Transverse colon (tissue), 4 donors: ENCODE results near the gene LGI1. TPM values are rescaled to one million over a fixed set of nuclear protein-coding genes. Genes with fewer than 3 reads are reported as not detected.
A peak's percentile ranks its signal among the peaks of the same experiment; 100 is the strongest.

Experiments used
- DNase-seq: peaks from one replicate; pipeline ENCODE4 v3.0.0-alpha.2; 2019
- H3K27ac ChIP-seq, 4 donors: fragments of 200-600 bp; sonication (generic); 2 replicates each; pipeline ENCODE4 v1.5.1; 2016 to 2018; ENCODE audit warnings: inconsistent platforms in 4 of 4
- H3K27me3 ChIP-seq: fragments of 200-600 bp; sonication (generic); 2 replicates; pipeline ENCODE4 v1.5.1; 2017; ENCODE audit warnings: inconsistent platforms
- H3K36me3 ChIP-seq, 4 donors: fragments of 200-600 bp; sonication (generic); 2 replicates each; pipeline ENCODE4 v1.5.1; 2017 to 2019; ENCODE audit warnings: inconsistent platforms in 4 of 4
- H3K4me1 ChIP-seq, 4 donors: fragments of 200-600 bp; sonication (generic); 2 replicates each; pipeline ENCODE4 v1.5.1; 2017 to 2020; ENCODE audit warnings: inconsistent platforms in 4 of 4
- H3K4me3 ChIP-seq, 4 donors: fragments of 200-600 bp; sonication (generic); 1 replicate in 1 of 4; 2 replicates in 3 of 4; pipeline versions ENCODE4 v1.5.1 to v1.6.1; 2017 to 2019; ENCODE audit warnings: inconsistent platforms in 4 of 4
- H3K9me3 ChIP-seq, 2 donors: fragments of 200-600 bp; sonication (generic); 2 replicates each; pipeline ENCODE4 v1.5.1; 2017 to 2019; ENCODE audit warnings: inconsistent platforms in 2 of 2
- CTCF ChIP-seq, 5 experiments: fragments of 200-600 bp in 3 of 5; fragments of 450-650 bp in 2 of 5; sonication (generic) in 3 of 5; IDR thresholded peaks; 1 replicate in 2 of 5; 2 replicates in 3 of 5; pipeline ENCODE4 v1.5.1; 2016 to 2017; ENCODE audit warnings: antibody characterized with exemption in 5 of 5, inconsistent platforms in 3 of 5, mild to moderate bottlenecking in 2 of 5, moderate library complexity in 1 of 5
- EP300 ChIP-seq: sonication (generic); formaldehyde crosslinking; IDR thresholded peaks from one replicate; pipeline ENCODE4 v1.6.1; 2017; ENCODE audit warnings: antibody characterized with exemption, low read depth
- POLR2A ChIP-seq: fragments of 450-650 bp; IDR thresholded peaks from one replicate; pipeline ENCODE4 v1.6.1; 2016; ENCODE audit warnings: antibody characterized with exemption, mild to moderate bottlenecking, moderate library complexity
- POLR2AphosphoS5 ChIP-seq, 3 donors: sonication (generic); formaldehyde crosslinking; IDR thresholded peaks; one replicate each; pipeline ENCODE4 v1.6.1; 2016; ENCODE audit warnings: antibody characterized with exemption in 3 of 3
- WGBS, 2 donors: methylation state at CpG; one replicate each; pipeline ENCODE4 v1.1.5; 2018; ENCODE audit warnings: low coverage in 1 of 2; 5-methylcytosine and 5-hydroxymethylcytosine counted together
- in situ Hi-C, 4 donors: fragments of 200-750 bp; cut with MboI; loops; one replicate each; pipeline versions ENCODE4 v1.15.0 to v1.15.1; 2017; ENCODE audit warnings: low sequenced_read_pairs in 3 of 4, low pct_ligation_motif_present in 1 of 4, low pct_unique_long_range_greater_than_20kb in 1 of 4
- intact Hi-C: fragments of 100-400 bp; cut with DNase I; formaldehyde crosslinking; loops from one replicate; pipeline ENCODE4 v1.15.1; 2023; ENCODE audit warnings: low total_unique reads
- total RNA-seq, 4 donors: library from RNA; depleted of rRNA; stranded (reverse); fragments of >200 nt; gene quantifications; one replicate each; pipeline ENCODE4 v1.1.0, GENCODE V29; 2016

LGI1 gene
- total RNA-seq, 4 donors from 2014 or later: 1.1 to 2.4 TPM; not detected in 2

GRCh38 chr10:93751832-93752231, 5.9 kb upstream of the LGI1 start:
- peak; percentile 17 for DNase-seq
- H3K4me3 ChIP-seq: peak overlapping the region in 2 of 4 donors; percentile 8 to 28
- no peaks in the 10 kb centered on the region for H3K9me3 ChIP-seq
- TF ChIP-seq POLR2A (no peak), CTCF (IDR thresholded peaks at IDR 0.05) (no peak), POLR2AphosphoS5 (IDR thresholded peaks at IDR 0.05) (no peak), EP300 (no peak)
- intact Hi-C loops: no loop called here
- H3K36me3 ChIP-seq: no peaks in the 10 kb centered on the region
- WGBS, 2 donors: 5% methylated on average over 5 of the region's 5 CpGs; no CpG with 5 or more reads in 1 of the 2 donors
- in situ Hi-C loops: no loop called here
- no peaks in the 10 kb centered on the region for H3K27me3 ChIP-seq
- peak overlapping the region in 1 of 4 donors; percentile 54 for H3K27ac ChIP-seq
- H3K4me1 ChIP-seq: peaks cover 0 to 22% (median 13%) of the 10 kb centered on the region in 4 donors

- Histone ChIP-seq H3K4me1 (peaks cover 0 to 27% (median 14%) of the 10 kb centered on the region in 4 donors), H3K27me3 (no peaks in the 10 kb centered on the region), H3K9me3 (no peaks in the 10 kb centered on the region), H3K27ac (peak overlapping the region; percentile 8 to 62 (median 48)), H3K4me3 (no peak overlapping the region), H3K36me3 (no peaks in the 10 kb centered on the region)
- intact Hi-C loops (no loop called here), in situ Hi-C loops (no loop called here)
- TF ChIP-seq POLR2AphosphoS5 (IDR thresholded peaks at IDR 0.05) (no peak), CTCF (IDR thresholded peaks at IDR 0.05) (no peak), EP300 (no peak), POLR2A (no peak)
- DNase-seq: no peak
Observed at GRCh38 chr10:93752761-93753160, 5.0 kb upstream of the LGI1 start.

GRCh38 chr10:93753621-93754250, 4.0 kb upstream of the LGI1 start:
- H3K9me3 ChIP-seq: no peaks in the 10 kb centered on the region
- no peak for DNase-seq
- peak in 2 of 3 donors; percentile 46 to 54 for TF ChIP-seq POLR2AphosphoS5 (IDR thresholded peaks at IDR 0.05)
- no peak for TF ChIP-seq CTCF (IDR thresholded peaks at IDR 0.05)
- in situ Hi-C loops (no loop called here), intact Hi-C loops (no loop called here)
- no peak overlapping the region for H3K4me3 ChIP-seq
- peak overlapping the region; percentile 46 to 62 (median 54) for H3K27ac ChIP-seq
- H3K36me3 ChIP-seq: no peaks in the 10 kb centered on the region
- H3K27me3 ChIP-seq: no peaks in the 10 kb centered on the region
- H3K4me1 ChIP-seq: peaks cover 0 to 27% (median 14%) of the 10 kb centered on the region in 4 donors
- WGBS, 2 donors: 47 to 68% methylated on average over 3 of the region's 3 CpGs

- Histone ChIP-seq H3K4me1 (peaks cover 0 to 19% (median 7%) of the 10 kb centered on the region in 4 donors), H3K4me3 (no peak overlapping the region), H3K27me3 (peaks cover 3% of the 10 kb centered on the region), H3K36me3 (no peaks in the 10 kb centered on the region), H3K9me3 (no peaks in the 10 kb centered on the region), H3K27ac (peak overlapping the region; percentile 54 to 62 (median 57))
- TF ChIP-seq POLR2A (no peak), CTCF (IDR thresholded peaks at IDR 0.05) (no peak), EP300 (no peak), POLR2AphosphoS5 (IDR thresholded peaks at IDR 0.05) (no peak)
- in situ Hi-C loops (no loop called here), intact Hi-C loops (no loop called here)
- no peak for DNase-seq
- 85% methylated on average over 3 of the region's 3 CpGs; no CpG with 5 or more reads in 1 of the 2 donors for WGBS, 2 donors
Observed at GRCh38 chr10:93754761-93755160, 3.0 kb upstream of the LGI1 start.
